ENCODE measurements around the gene GPRC5C.
A peak's percentile ranks its signal among the peaks of the same experiment; 100 is the strongest.

Gene GPRC5C

DNA sequence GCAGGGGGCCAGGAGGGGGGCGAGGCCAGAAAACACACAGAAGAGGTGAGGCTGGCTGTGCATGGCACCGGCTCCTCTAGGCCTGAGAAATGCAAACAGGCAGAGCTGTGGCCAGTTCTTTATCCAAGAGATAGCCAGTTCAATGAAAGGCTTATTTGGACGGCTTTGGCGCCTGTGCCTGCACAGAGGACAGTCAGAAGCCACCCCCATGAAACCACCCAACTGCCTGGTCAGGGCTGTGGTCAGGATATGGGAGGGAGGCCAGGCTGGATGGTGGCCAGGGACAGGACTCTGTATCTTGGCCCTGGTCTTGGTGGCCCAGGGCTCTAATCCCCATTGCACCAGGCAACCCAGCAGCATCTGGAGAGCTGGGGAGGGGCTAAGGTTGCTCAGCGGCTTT, 24.5 kb upstream of the GPRC5C start:
- no peak overlapping the region for H3K4me3 ChIP-seq (ENCODE audit: low read depth, low read length)
- no peak for DNase-seq (ENCODE audit: low read depth)
- TF ChIP-seq, protein P1, sequence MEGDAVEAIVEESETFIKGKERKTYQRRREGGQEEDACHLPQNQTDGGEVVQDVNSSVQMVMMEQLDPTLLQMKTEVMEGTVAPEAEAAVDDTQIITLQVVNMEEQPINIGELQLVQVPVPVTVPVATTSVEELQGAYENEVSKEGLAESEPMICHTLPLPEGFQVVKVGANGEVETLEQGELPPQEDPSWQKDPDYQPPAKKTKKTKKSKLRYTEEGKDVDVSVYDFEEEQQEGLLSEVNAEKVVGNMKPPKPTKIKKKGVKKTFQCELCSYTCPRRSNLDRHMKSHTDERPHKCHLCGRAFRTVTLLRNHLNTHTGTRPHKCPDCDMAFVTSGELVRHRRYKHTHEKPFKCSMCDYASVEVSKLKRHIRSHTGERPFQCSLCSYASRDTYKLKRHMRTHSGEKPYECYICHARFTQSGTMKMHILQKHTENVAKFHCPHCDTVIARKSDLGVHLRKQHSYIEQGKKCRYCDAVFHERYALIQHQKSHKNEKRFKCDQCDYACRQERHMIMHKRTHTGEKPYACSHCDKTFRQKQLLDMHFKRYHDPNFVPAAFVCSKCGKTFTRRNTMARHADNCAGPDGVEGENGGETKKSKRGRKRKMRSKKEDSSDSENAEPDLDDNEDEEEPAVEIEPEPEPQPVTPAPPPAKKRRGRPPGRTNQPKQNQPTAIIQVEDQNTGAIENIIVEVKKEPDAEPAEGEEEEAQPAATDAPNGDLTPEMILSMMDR (IDR thresholded peaks at IDR 0.05; ENCODE audit: insufficient read depth, low read depth, low read length, missing control alignments), result no peak

DNA sequence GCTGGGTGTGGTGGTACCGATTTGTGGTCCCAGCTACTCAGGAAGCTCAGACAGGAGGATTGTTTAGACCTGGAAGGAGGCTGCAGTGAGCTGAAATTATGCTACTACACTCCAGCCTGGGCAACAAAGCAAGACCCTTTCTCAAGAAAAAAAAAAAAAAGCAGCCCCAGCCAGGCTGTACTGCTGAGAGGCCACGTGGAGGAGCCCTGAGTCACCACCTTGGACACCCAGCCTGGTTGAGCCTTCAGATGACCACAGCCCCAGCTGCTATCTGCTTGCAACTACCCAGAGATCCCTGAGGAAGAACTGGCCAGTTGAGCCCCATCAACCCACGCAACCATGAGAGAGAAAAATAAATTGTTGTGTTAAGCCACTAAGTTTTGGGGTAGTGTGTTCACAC, 23.6 kb upstream of the GPRC5C start:
- peak; percentile 20 for DNase-seq (ENCODE audit: low read depth)
- no peak overlapping the region for H3K4me3 ChIP-seq (ENCODE audit: low read depth, low read length)
- TF ChIP-seq, protein P1 (IDR thresholded peaks at IDR 0.05; ENCODE audit: insufficient read depth, low read depth, low read length, missing control alignments), result no peak

DNA sequence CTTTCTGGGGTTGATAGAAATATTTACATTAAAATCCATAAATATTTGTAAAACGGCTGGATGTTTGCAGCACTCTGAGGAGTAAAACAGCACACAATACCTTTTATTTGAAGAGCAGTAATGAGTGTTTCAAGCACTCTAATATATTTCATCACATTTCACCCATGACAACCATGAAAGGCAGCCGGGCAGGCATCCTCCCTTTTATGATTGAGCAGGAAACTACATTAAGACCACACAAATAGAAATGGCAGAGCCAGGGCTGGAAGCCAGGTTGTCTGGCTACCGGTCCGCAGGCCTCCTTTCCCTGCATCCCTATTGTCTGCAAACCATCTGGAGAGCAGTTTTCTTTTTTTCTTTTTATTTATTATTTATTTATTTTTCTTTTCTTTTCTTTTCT, 23.1 kb upstream of the GPRC5C start:
- no peak for DNase-seq (ENCODE audit: low read depth)
- H3K4me3 ChIP-seq (ENCODE audit: low read depth, low read length), result no peak overlapping the region
- TF ChIP-seq, protein P1 (IDR thresholded peaks at IDR 0.05; ENCODE audit: insufficient read depth, low read depth, low read length, missing control alignments), result no peak

DNA sequence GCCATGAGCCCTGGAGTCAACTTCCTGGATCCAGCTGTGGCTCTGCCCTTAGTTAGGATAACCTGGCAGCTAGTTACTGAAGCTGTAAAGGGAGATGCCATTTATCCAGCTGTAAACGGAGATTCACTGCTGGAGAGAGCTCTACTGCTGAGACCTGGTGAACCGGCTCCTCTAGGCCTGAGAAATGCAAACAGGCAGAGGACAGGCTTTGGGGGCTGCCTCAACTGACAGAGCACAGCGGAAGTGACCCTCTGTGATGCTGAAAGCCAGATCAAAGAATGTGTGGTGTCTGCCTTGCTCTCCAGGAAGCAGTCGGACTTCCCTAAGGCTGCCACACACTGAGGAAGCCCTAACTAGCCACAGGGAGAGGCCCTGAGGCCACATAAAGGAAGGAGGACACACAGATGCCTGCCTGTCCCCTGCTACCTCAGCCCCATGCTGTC, 21.9 kb upstream of the GPRC5C start:
- TF ChIP-seq, protein P1 (IDR thresholded peaks at IDR 0.05; ENCODE audit: insufficient read depth, low read depth, low read length, missing control alignments), result no peak
- no peak overlapping the region for H3K4me3 ChIP-seq (ENCODE audit: low read depth, low read length)
- peak; percentile 15 for DNase-seq (ENCODE audit: low read depth)

DNA sequence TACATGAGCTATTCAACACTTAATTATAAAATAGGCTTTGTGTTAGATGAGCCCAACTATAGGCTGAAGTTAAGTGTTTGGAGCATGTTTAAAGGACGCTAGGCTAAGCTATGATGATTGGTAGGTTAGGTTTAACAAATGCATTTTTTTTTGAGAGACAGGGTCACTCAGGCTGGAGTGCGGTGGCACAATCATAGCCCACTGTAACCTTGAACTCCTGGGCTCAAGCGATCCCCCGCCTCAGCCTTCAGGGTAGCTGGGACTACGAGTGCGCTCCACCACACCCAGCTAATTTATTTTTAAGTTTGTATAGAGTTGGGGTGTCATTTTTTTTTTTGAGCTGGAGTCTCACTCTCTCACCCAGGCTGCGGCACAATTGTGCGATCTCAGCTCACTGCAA, 19.3 kb upstream of the GPRC5C start:
- TF ChIP-seq, protein P1 (IDR thresholded peaks at IDR 0.05; ENCODE audit: insufficient read depth, low read depth, low read length, missing control alignments), result no peak
- DNase-seq (ENCODE audit: low read depth), result no peak
- no peak overlapping the region for H3K4me3 ChIP-seq (ENCODE audit: low read depth, low read length)

DNA sequence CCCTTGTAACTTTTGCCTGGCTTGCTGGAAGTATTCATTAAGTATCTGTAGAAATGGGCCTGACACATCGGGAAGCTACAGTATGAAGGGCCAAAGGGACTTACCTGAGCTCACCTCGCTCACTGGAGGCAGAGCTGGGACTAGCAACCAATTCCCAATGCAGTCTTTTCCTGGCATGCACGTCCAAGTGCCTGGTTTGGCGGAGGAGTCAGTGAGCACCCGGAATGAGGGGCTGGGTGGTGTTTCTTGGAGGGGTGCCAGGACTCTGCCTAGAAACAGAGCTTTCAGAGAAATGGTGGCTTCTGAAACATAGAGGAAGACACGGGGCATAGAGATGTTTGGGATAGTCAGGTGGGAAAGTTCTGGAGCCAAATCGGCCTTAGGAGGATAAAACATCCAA, 18.4 kb upstream of the GPRC5C start:
- TF ChIP-seq, protein P1 (IDR thresholded peaks at IDR 0.05; ENCODE audit: insufficient read depth, low read depth, low read length, missing control alignments), result no peak
- no peak for DNase-seq (ENCODE audit: low read depth)

DNA sequence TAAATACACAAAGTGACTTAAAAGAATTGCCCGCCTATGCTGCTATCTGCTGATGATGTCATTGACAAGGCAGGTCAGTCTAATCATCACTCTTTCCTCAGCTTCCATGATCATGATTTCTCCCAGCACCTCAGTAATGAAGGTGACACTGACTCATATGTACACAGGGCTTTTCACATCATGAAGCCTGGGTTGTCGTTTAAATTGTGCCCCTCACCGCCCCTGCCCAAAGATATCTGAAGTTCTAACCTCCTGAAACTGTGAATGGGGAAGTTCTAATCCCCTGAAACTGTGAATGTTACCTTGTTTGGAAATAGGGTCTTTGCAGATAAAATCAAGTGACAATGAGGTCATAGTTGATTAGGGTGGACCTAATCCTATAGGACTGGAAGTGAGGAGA, 17.4 kb upstream of the GPRC5C start:
- no peak for DNase-seq (ENCODE audit: low read depth)
- TF ChIP-seq, protein P1 (IDR thresholded peaks at IDR 0.05; ENCODE audit: insufficient read depth, low read depth, low read length, missing control alignments), result no peak
- H3K4me3 ChIP-seq (ENCODE audit: low read depth, low read length), result no peak overlapping the region

More for the DNA sequence above, 18.4 kb upstream of the GPRC5C start:
- no peak overlapping the region for H3K4me3 ChIP-seq (ENCODE audit: low read depth, low read length)
